IMR-90 (cell line): ENCODE data around the gene ABHD17A. TPM values are rescaled to one million over a fixed set of nuclear protein-coding genes. Genes with fewer than 3 reads are reported as not detected.

Experiments used
- ATAC-seq: fragments of 200-7000 bp; cut with Tn5 transposase; 2 replicates; pipeline ENCODE4 v1.9.1; 2020; ENCODE audit warnings: low read depth, mild to moderate bottlenecking, moderate library complexity
- BruUV-seq: library from RNA; stranded (reverse); fragments of 400-500 nt; replicated peaks from 2 replicates; lab custom pipeline; 2021; lab: Mats Ljungman, UMichigan
- CTCF ChIA-PET: fragments of 300-600 bp; formaldehyde crosslinking; extraction: SDS; loops from one replicate; lab custom pipeline; 2021; ENCODE audit warnings: antibody characterized with exemption; lab: Yijun Ruan, JAX
- POLR2A ChIA-PET: fragments of 300-600 bp; sonication (Branson Sonifier 250); formaldehyde crosslinking; loops from one replicate; lab custom pipeline; 2022; ENCODE audit warnings: antibody characterized with exemption; ENCODE audit not compliant: unreplicated experiment; lab: Charles Lee
- DNase-seq: peaks from one replicate; pipeline ENCODE4 v3.0.0; 2013
- H2AFZ ChIP-seq: replicated peaks from 2 replicates; pipeline ENCODE3; 2013; ENCODE audit warnings: low read length, mild to moderate bottlenecking; ENCODE audit not compliant: poor library complexity
- H2AK5ac ChIP-seq: 2 replicates; pipeline ENCODE4 v1.6.1; 2013; ENCODE audit warnings: low read depth, low read length, inconsistent platforms
- H2AK9ac ChIP-seq: replicated peaks from 2 replicates; pipeline ENCODE3; 2013; ENCODE audit warnings: mild to moderate bottlenecking, low read depth, low read length, moderate library complexity; ENCODE audit not compliant: poor library complexity
- H2BK120ac ChIP-seq: 2 replicates; pipeline ENCODE4 v1.6.1; 2013; ENCODE audit warnings: low read depth, low read length, inconsistent platforms
- H2BK15ac ChIP-seq: 3 replicates; pipeline ENCODE4 v1.6.1; 2013; ENCODE audit warnings: low read depth, low read length, inconsistent platforms
- H2BK20ac ChIP-seq: 2 replicates; pipeline ENCODE4 v1.6.1; 2013; ENCODE audit warnings: low read depth, mild to moderate bottlenecking, inconsistent platforms, low read length, moderate library complexity
- H2BK5ac ChIP-seq: 2 replicates; pipeline ENCODE4 v1.6.1; 2013; ENCODE audit warnings: mild to moderate bottlenecking, low read depth, low read length, inconsistent platforms; ENCODE audit not compliant: poor library complexity, severe bottlenecking
- H3K14ac ChIP-seq: replicated peaks from 2 replicates; pipeline ENCODE4 v1.6.1; 2013; ENCODE audit warnings: low read depth, low read length, inconsistent platforms
- H3K18ac ChIP-seq: 2 replicates; pipeline ENCODE4 v1.6.1; 2013; ENCODE audit warnings: low read depth, low read length, control low read depth
- H3K23ac ChIP-seq: 2 replicates; pipeline ENCODE4 v1.6.1; 2013; ENCODE audit warnings: low read depth, low read length, inconsistent platforms
- H3K27ac ChIP-seq: 2 replicates; pipeline ENCODE4 v1.5.1; 2013; ENCODE audit warnings: mild to moderate bottlenecking, control low read depth, low read length; ENCODE audit not compliant: insufficient read depth
- H3K27me3 ChIP-seq: 2 replicates; pipeline ENCODE4 v1.6.1; 2013; ENCODE audit warnings: low read length; ENCODE audit not compliant: control insufficient read depth, insufficient read depth
- H3K36me3 ChIP-seq: 2 replicates; pipeline ENCODE4 v1.6.1; 2013; ENCODE audit warnings: low read length, mixed read lengths; ENCODE audit not compliant: control insufficient read depth, insufficient read depth
- H3K4ac ChIP-seq: 2 replicates; pipeline ENCODE4 v1.6.1; 2013; ENCODE audit warnings: low read depth, low read length, inconsistent platforms
- H3K4me1 ChIP-seq: 2 replicates; pipeline ENCODE4 v1.6.1; 2013; ENCODE audit warnings: low read length, mixed read lengths; ENCODE audit not compliant: control insufficient read depth, insufficient read depth
- H3K4me2 ChIP-seq: 2 replicates; pipeline ENCODE4 v1.6.1; 2013; ENCODE audit warnings: low read depth, mild to moderate bottlenecking, control low read depth, low read length, moderate library complexity
- H3K4me3 ChIP-seq: 2 replicates; pipeline ENCODE4 v1.5.1; 2013; ENCODE audit warnings: low read depth, mild to moderate bottlenecking, control low read depth, low read length, moderate library complexity; ENCODE audit not compliant: insufficient read depth
- H3K56ac ChIP-seq: 2 replicates; pipeline ENCODE4 v1.6.1; 2013; ENCODE audit warnings: low read length, inconsistent platforms; ENCODE audit not compliant: insufficient read depth; ENCODE audit errors: extremely low read depth
- H3K79me1 ChIP-seq, 2 experiments: 2 replicates each; pipeline ENCODE4 v1.6.1; 2013; ENCODE audit warnings: low read length in 2 of 2, inconsistent platforms in 1 of 2, low read depth in 1 of 2
- H3K9ac ChIP-seq: 2 replicates; pipeline ENCODE4 v1.6.1; 2013; ENCODE audit warnings: low read depth, low read length, control low read depth
- H3K9me1 ChIP-seq: 2 replicates; pipeline ENCODE4 v1.6.1; 2013; ENCODE audit warnings: low read length, inconsistent platforms; ENCODE audit not compliant: insufficient read depth
- H3K9me3 ChIP-seq: 2 replicates; pipeline ENCODE4 v1.6.1; 2013; ENCODE audit warnings: low read length; ENCODE audit not compliant: control insufficient read depth, insufficient read depth
- H4K20me1 ChIP-seq: 2 replicates; pipeline ENCODE4 v1.6.1; 2013; ENCODE audit warnings: low read length, inconsistent platforms; ENCODE audit not compliant: insufficient read depth
- H4K5ac ChIP-seq: 2 replicates; pipeline ENCODE4 v1.6.1; 2013; ENCODE audit warnings: mild to moderate bottlenecking, low read depth, low read length, control low read depth
- H4K8ac ChIP-seq, 2 experiments: 2 replicates each; pipeline ENCODE4 v1.6.1; 2013; ENCODE audit warnings: low read depth in 2 of 2, low read length in 2 of 2, control low read depth in 1 of 2, inconsistent platforms in 1 of 2
- H4K91ac ChIP-seq: 2 replicates; pipeline ENCODE4 v1.6.1; 2013; ENCODE audit warnings: low read depth, low read length, inconsistent platforms; ENCODE audit not compliant: insufficient read depth
- BHLHE40 ChIP-seq: fragments of 150-350 bp; IDR thresholded peaks from 2 replicates; pipeline ENCODE4 v1.6.1; 2016; ENCODE audit warnings: mild to moderate bottlenecking, low read depth, low read length
- CHD1 ChIP-seq: IDR thresholded peaks from 2 replicates; pipeline ENCODE4 v1.6.1; 2012; ENCODE audit warnings: low read depth, low read length, improper control_type of control experiment
- ELK1 ChIP-seq: fragments of 150-350 bp; IDR thresholded peaks from 2 replicates; pipeline ENCODE4 v1.6.1; 2016; ENCODE audit warnings: low read depth, mild to moderate bottlenecking, low read length, moderate library complexity, borderline replicate concordance
- FOS ChIP-seq: fragments of 150-350 bp; IDR thresholded peaks from 2 replicates; pipeline ENCODE4 v1.6.1; 2016; ENCODE audit warnings: low read depth, low read length
- MAZ ChIP-seq: IDR thresholded peaks from 2 replicates; pipeline ENCODE4 v1.6.1; 2012; ENCODE audit warnings: low read depth, mild to moderate bottlenecking, low read length, improper control_type of control experiment, moderate library complexity, borderline replicate concordance
- MXI1 ChIP-seq: IDR thresholded peaks from 2 replicates; pipeline ENCODE4 v1.6.1; 2012; ENCODE audit warnings: low read depth, mild to moderate bottlenecking, low read length, moderate library complexity, borderline replicate concordance
- POLR2A ChIP-seq: IDR thresholded peaks from 2 replicates; pipeline ENCODE4 v1.6.1; 2012; ENCODE audit warnings: mild to moderate bottlenecking, low read depth, low read length
- RAD21 ChIP-seq: IDR thresholded peaks from 2 replicates; pipeline ENCODE4 v1.6.1; 2012; ENCODE audit warnings: low read length, improper control_type of control experiment
- RCOR1 ChIP-seq: IDR thresholded peaks from 2 replicates; pipeline ENCODE4 v1.6.1; 2012; ENCODE audit warnings: mild to moderate bottlenecking, low read length, improper control_type of control experiment; ENCODE audit not compliant: insufficient replicate concordance
- USF2 ChIP-seq: fragments of 150-350 bp; IDR thresholded peaks from 2 replicates; pipeline ENCODE4 v1.6.1; 2017; ENCODE audit warnings: mild to moderate bottlenecking, antibody characterized with exemption, low read length, low read depth
- WGBS, 2 experiments: methylation state at CpG; one replicate each; pipeline versions ENCODE4 v1.1.5 to v1.1.7; 2013; ENCODE audit warnings: missing lambda C conversion rate in 2 of 2; ENCODE audit not compliant: insufficient read length in 1 of 2; ENCODE audit errors: extremely low coverage in 2 of 2; 5-methylcytosine and 5-hydroxymethylcytosine counted together
- dilution Hi-C: fragments of 300-500 bp; cut with HindIII; formaldehyde crosslinking; loops from one replicate; pipeline ENCODE4 v1.14.3; 2018; ENCODE audit warnings: low sequenced_read_pairs; ENCODE audit not compliant: unreplicated experiment
- in situ Hi-C: fragments of 300-500 bp; cut with MboI; formaldehyde crosslinking; loops from 3 replicates; pipeline ENCODE4 v1.14.3; 2019; ENCODE audit warnings: low sequenced_read_pairs, inconsistent platforms, mixed read lengths
- intact Hi-C: fragments of 100-400 bp; cut with micrococcal nuclease; formaldehyde crosslinking; loops from 2 replicates; pipeline ENCODE4 v1.10.0; 2022
- polyA plus RNA-seq, 3 experiments: library from polyadenylated mRNA; depleted of rRNA; stranded (reverse); fragments of >200 nt; gene quantifications; 2 replicates each; pipeline ENCODE4 v1.2.3, GENCODE V29; 2012; ENCODE audit warnings: low replicate concordance in 1 of 3
- total RNA-seq: library from RNA; depleted of rRNA; stranded (reverse); fragments of >200 nt; gene quantifications from 2 replicates; pipeline ENCODE4 v1.2.3, GENCODE V29; 2012

Gene ABHD17A
- total and polyA plus RNA-seq, 2 of the 4 experiments (the other 2 are of a cell fraction), result 37.8 to 76.2 TPM

- H3K9me1 ChIP-seq, result 0 out of 2 replicates have a peak, but pooled peaks cover 2% of the 10 kb centered on the region
- H3K9ac ChIP-seq, result peak overlapping the region; percentile 83
- in situ Hi-C loops, result no loop called here
- no peak overlapping the region for H3K18ac ChIP-seq
- H2AFZ ChIP-seq, result peak overlapping the region; percentile 85
- peaks cover 19% of the 10 kb centered on the region; the same call in 1 of the 2 replicates for H3K36me3 ChIP-seq
- H3K23ac ChIP-seq, result peak overlapping the region; percentile 97
- no peaks in the 10 kb centered on the region for H3K27me3 ChIP-seq
- H2BK120ac ChIP-seq, result no peak overlapping the region
- H3K4ac ChIP-seq, result peak overlapping the region; percentile 80
- POLR2A ChIA-PET, result no interaction called here
- 0 out of 3 replicates have a peak overlapping the region, but pooled peaks have one; percentile 34 for H2BK15ac ChIP-seq
- H3K4me1 ChIP-seq, result peaks cover 12% of the 10 kb centered on the region
- H3K9me3 ChIP-seq, result no peaks in the 10 kb centered on the region
- peak overlapping the region; percentile 77; the same call in 1 of the 2 replicates for H3K56ac ChIP-seq
- H4K20me1 ChIP-seq, result peaks cover 47% of the 10 kb centered on the region
- no TSS peak for BruUV-seq
- peak overlapping the region; percentile 91 for H3K14ac ChIP-seq
- ATAC-seq (peak; percentile 94), DNase-seq (peak; percentile 83)
- 1% methylated on average over 55 of the region's 87 CpGs; no CpG with 5 or more reads in 1 of the 2 experiments for WGBS, 2 experiments
- intact Hi-C loops, result no loop called here
- H4K91ac ChIP-seq, result peak overlapping the region; percentile 88
- dilution Hi-C loops, result no loop called here
- peak overlapping the region; percentile 92 to 96 for H4K8ac ChIP-seq
- TF ChIP-seq MAZ (peak; percentile 78; the same call in 1 of the 2 replicates), MXI1 (peak; percentile 82; the same call in 1 of the 2 replicates), BHLHE40 (peak; percentile 99), CHD1 (no peak; the same call in 1 of the 2 replicates), FOS (0 out of 2 replicates have a peak, but pooled peaks have one; percentile 21), USF2 (peak; percentile 99), ELK1 (no peak), RCOR1 (no peak), RAD21 (no peak), POLR2A (peak; percentile 88)
- H2BK5ac ChIP-seq, result peak overlapping the region; percentile 74
- peak overlapping the region; percentile 93 for H4K5ac ChIP-seq
- CTCF ChIA-PET, result interaction anchor here (0.7 to 1.1 kb wide), 4 partner anchors 10 to 139 kb away, joined by 3 to 4 read pairs (median 3); no protein-coding TSS in a partner anchor
- H3K4me2 ChIP-seq, result peak overlapping the region; percentile 97
- H3K79me1 ChIP-seq, result peaks cover 7 to 51% of the 10 kb centered on the region in 2 experiments; a peak in 3 of 4 replicates
- H3K27ac ChIP-seq, result peak overlapping the region; percentile 85
- no peak overlapping the region for H2BK20ac ChIP-seq
- H2AK5ac ChIP-seq, result peak overlapping the region; percentile 94
- peak overlapping the region; percentile 90 for H3K4me3 ChIP-seq
- H2AK9ac ChIP-seq, result peak overlapping the region; percentile 48
These were observed 9.4 kb downstream of the ABHD17A start for GRCh38 chr19:1875646-1876495.
